NCI-H1436 treated with DMSO at 0.1 percent for 48 hours (cell line): ENCODE results near the gene MBD3.

Experiments
- DNase-seq: peaks from one replicate; lab custom pipeline; 2025; lab: John Stamatoyannopoulos, UW

The MBD3 gene

GRCh38 chr19:1571358-1571757 is 21.3 kb downstream of the MBD3 start:
- no peak for DNase-seq

- no peak for DNase-seq
Observed at GRCh38 chr19:1570836-1571235, 21.8 kb downstream of the MBD3 start.

GRCh38 chr19:1569997-1570396 is 22.7 kb downstream of the MBD3 start:
- no peak for DNase-seq

- DNase-seq = no peak
Observed at GRCh38 chr19:1568320-1569019, 24.2 kb downstream of the MBD3 start, which contains the start of gene MEX3D. Gene MEX3D (minus strand): TSS chr19:1568325. CDS start chr19:1568058, 267 bp downstream.

- DNase-seq = no peak
Observed at GRCh38 chr19:1567848-1568227, 24.8 kb downstream of the MBD3 start.

- DNase-seq = no peak
Observed at GRCh38 chr19:1567116-1567847, 25.4 kb downstream of the MBD3 start.

GRCh38 chr19:1566392-1567115 is 26.1 kb downstream of the MBD3 start:
- DNase-seq = no peak

- no peak for DNase-seq
Observed at GRCh38 chr19:1563251-1563650, 29.4 kb downstream of the MBD3 start.

- no peak for DNase-seq
Observed at GRCh38 chr19:1561236-1561842, 31.3 kb downstream of the MBD3 start.

- DNase-seq = no peak
Observed at GRCh38 chr19:1560286-1560882, 32.3 kb downstream of the MBD3 start.

GRCh38 chr19:1558552-1558951 is 34.1 kb downstream of the MBD3 start:
- no peak for DNase-seq

- no peak for DNase-seq
Observed at GRCh38 chr19:1556390-1557070, 36.1 kb downstream of the MBD3 start.

- no peak for DNase-seq
Observed at GRCh38 chr19:1555487-1556389, 36.9 kb downstream of the MBD3 start.

GRCh38 chr19:1554968-1555367 is 37.7 kb downstream of the MBD3 start:
- DNase-seq = no peak

- no peak for DNase-seq
Observed at GRCh38 chr19:1553415-1553814, 39.2 kb downstream of the MBD3 start.

- DNase-seq = no peak
Observed at GRCh38 chr19:1551068-1552040, 41.3 kb downstream of the MBD3 start.

- no peak for DNase-seq
Observed at GRCh38 chr19:1549332-1549945, 43.2 kb downstream of the MBD3 start.

- no peak for DNase-seq
Observed at GRCh38 chr19:1540365-1540925, 52.2 kb downstream of the MBD3 start.
